Measurements from ENCODE around the gene RAPSN. TPM values are rescaled to one million over a fixed set of nuclear protein-coding genes. Genes with fewer than 3 reads are reported as not detected.
A peak's percentile ranks its signal among the peaks of the same experiment; 100 is the strongest.

Gene RAPSN
- total RNA-seq, 4 donors from 2014 or later: 0.49 TPM; not detected in 3

DNA sequence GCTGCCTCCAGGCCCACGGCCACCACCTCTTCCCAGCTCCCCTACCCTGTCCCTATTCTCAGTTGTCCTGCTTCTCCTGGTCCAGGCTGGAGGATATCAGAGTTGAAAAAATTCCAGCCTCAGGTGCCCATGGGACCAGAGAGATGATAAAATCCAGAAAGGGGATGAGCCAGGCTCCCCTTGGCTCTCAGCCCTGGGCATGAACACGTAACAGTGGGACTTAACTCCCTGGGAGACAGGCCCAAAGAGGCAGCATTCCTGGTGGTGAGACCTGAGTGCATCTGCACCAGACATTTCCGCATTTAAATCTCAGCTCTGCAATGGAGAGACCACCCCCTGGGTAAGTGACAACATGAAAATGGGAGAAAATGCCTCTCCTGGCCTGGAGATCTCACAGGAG lies 50.9 kb downstream of the RAPSN start:
- 48 to 67% methylated on average over 3 of the region's 3 CpGs for WGBS, 2 donors
- no peak for TF ChIP-seq POLR2A (IDR thresholded peaks at IDR 0.05)
- TF ChIP-seq, protein P1, sequence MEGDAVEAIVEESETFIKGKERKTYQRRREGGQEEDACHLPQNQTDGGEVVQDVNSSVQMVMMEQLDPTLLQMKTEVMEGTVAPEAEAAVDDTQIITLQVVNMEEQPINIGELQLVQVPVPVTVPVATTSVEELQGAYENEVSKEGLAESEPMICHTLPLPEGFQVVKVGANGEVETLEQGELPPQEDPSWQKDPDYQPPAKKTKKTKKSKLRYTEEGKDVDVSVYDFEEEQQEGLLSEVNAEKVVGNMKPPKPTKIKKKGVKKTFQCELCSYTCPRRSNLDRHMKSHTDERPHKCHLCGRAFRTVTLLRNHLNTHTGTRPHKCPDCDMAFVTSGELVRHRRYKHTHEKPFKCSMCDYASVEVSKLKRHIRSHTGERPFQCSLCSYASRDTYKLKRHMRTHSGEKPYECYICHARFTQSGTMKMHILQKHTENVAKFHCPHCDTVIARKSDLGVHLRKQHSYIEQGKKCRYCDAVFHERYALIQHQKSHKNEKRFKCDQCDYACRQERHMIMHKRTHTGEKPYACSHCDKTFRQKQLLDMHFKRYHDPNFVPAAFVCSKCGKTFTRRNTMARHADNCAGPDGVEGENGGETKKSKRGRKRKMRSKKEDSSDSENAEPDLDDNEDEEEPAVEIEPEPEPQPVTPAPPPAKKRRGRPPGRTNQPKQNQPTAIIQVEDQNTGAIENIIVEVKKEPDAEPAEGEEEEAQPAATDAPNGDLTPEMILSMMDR (IDR thresholded peaks at IDR 0.05): no peak
- intact Hi-C loops (cut with DNase I; ENCODE audit: low total_unique reads): no loop called here
- no peak for DNase-seq (ENCODE audit: low spot score in 2 of 2)
- H3K4me3 ChIP-seq (ENCODE audit: low read depth, poor library complexity, severe bottlenecking): no peak overlapping the region

DNA sequence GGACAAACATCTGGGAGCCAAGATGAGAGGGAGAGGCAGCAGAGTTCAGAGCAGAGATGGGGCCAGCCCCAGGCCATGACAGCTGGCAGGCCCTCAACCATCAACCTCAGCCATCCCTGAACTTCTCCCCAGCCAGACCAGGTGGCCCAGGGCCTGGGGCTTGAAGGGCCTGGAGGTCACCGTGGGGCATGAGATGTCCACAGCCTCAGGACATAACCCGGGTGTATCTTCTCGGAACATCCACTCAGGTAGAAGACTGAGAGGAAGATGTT lies 53.0 kb downstream of the RAPSN start:
- TF ChIP-seq, protein P1 (IDR thresholded peaks at IDR 0.05): no peak
- no peak for TF ChIP-seq POLR2A (IDR thresholded peaks at IDR 0.05)
- WGBS, 2 donors: 80 to 86% methylated on average over 3 of the region's 3 CpGs
- intact Hi-C loops (cut with DNase I; ENCODE audit: low total_unique reads): no loop called here

DNA sequence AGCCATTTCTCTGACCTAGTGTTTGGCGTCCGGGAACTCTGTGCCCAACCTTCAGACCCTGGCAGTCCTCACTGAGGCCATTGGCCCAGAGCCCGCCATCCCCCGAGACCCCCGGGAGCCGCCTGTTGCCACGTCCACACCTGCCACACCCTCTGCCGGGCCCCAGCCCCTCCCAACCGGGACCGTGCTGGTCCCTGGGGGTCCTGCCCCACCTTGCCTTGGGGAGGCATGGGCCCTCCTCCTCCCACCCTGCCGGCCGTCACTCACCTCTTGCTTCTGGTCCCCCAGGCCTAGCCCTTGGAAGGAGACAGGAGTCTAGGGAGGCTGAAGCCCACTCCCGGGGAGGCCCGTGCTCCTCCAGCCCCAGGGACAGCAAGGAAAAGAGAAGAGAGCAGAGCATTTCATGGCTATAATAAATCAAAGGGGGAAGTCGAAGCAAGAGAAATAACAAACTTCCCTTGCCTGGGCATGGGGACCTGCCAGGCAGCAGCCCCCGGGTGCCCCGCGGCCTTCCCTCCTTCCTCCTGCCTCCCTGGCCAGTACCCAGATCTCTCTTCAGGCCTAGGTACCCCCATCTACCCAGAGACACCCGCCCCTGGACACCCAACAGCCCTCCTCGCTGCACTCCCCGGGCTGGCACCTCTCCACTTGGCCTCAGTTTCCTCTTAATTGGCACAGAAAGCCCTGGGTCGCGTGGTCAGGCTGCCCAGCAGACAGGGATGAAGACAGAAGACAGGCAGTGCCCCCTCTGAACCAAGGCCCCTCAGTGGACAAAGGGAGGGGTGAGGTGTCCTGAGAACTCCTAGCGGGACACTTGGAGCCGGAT lies 53.5 kb downstream of the RAPSN start:
- no peak for TF ChIP-seq POLR2A (IDR thresholded peaks at IDR 0.05)
- TF ChIP-seq, protein P1 (IDR thresholded peaks at IDR 0.05): no peak
- intact Hi-C loops (cut with DNase I; ENCODE audit: low total_unique reads): no loop called here
- H3K4me3 ChIP-seq (ENCODE audit: low read depth, poor library complexity, severe bottlenecking): no peak overlapping the region
- DNase-seq (ENCODE audit: low spot score in 2 of 2): no peak
- WGBS, 2 donors: 74 to 75% methylated on average over 23 to 25 of the region's 25 CpGs

More for the DNA sequence above, 53.0 kb downstream of the RAPSN start:
- no peak overlapping the region for H3K4me3 ChIP-seq (ENCODE audit: low read depth, poor library complexity, severe bottlenecking)
- DNase-seq (ENCODE audit: low spot score in 2 of 2): no peak

DNA sequence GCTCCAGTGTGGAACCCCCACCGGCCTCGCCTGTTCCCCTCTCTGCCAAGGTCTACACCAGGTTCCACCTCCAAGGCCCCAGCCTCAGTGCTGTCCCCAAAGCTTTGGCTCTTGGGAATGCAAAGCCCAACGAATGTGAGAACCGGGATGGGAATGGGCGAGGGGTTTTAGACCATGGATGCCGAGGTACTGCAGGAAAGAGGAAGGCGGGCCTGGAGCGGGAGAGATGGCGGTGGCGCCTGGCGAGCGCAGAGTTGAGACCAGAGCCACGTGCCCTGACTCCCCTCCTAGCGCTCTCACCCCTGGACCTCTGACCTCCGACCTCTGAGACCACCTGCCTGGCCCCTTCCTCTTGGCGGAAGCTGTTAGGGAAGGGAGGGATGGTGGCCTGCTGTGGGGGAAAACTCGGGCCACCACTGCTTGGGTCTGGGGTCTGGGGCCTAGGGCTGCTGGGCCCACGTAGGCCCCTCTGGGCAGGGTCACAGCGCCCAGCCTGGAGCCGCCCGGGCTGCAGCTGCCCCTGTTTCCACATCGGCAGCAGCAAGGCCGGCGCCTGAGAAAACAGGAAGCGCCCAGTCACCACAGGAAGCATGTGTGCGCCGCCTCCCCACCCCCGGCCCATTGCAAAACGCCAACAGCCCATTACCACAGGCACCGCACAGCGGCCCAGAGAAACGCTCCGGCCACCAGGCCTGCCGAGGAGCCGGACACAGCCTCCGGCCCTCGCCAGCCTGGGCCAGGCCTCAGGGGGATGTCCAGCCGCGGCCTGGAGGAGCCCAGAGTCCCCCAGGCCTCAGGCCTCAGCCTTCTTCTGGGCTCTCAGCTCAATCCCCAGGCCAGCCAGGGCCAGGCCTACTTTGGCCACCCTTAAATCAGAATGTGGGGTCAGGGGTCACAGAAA lies 54.4 kb downstream of the RAPSN start:
- whole genome bisulfite sequencing, 2 donors: 76 to 85% methylated on average over 22 to 25 of the region's 39 CpGs
- H3K4me3 ChIP-seq (ENCODE audit: low read depth, poor library complexity, severe bottlenecking): no peak overlapping the region
- intact Hi-C loops (cut with DNase I; ENCODE audit: low total_unique reads): no loop called here
- TF ChIP-seq POLR2A (IDR thresholded peaks at IDR 0.05): no peak
- TF ChIP-seq, protein P1 (IDR thresholded peaks at IDR 0.05): no peak
- peak in 1 of 2 donors; percentile 31 for DNase-seq (ENCODE audit: low spot score in 2 of 2)

DNA sequence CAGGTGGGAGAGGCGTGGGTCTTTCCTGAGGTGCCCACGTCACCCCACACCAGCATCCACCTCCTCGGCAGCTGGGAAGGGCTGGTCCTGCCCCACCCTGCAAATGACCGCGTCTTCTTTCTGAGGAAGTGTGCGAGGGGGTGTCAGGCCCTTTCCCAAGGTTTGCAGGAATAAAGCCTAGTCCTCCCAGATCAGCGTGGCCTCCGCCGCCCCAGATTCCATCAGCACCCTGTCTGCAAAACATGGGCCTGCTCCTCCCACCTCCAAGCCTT lies 55.0 kb downstream of the RAPSN start:
- WGBS, 2 donors: 77 to 86% methylated on average over 9 of the region's 9 CpGs
- DNase-seq (ENCODE audit: low spot score in 2 of 2): no peak
- TF ChIP-seq, protein P1 (IDR thresholded peaks at IDR 0.05): no peak
- TF ChIP-seq POLR2A (IDR thresholded peaks at IDR 0.05): no peak
- intact Hi-C loops (cut with DNase I; ENCODE audit: low total_unique reads): no loop called here
- H3K4me3 ChIP-seq (ENCODE audit: low read depth, poor library complexity, severe bottlenecking): no peak overlapping the region
